22Rv1 (cell line): Measurements from ENCODE around the gene KCTD13.

Source experiments
- H3K27ac ChIP-seq: fragments of 450-650 bp; 2 replicates; pipeline ENCODE4 v1.5.1; 2017
- CTCF ChIP-seq: fragments of 450-650 bp; IDR thresholded peaks from 2 replicates; pipeline ENCODE4 v1.5.1; 2017; ENCODE audit warnings: mild to moderate bottlenecking
- ZFX ChIP-seq: fragments of 450-650 bp; IDR thresholded peaks from 2 replicates; pipeline ENCODE4 v1.6.1; 2017; ENCODE audit warnings: antibody characterized with exemption, borderline replicate concordance

The KCTD13 gene

GRCh38 chr16:29909391-29909790, 16.6 kb downstream of the KCTD13 start:
- H3K27ac ChIP-seq: peak overlapping the region; percentile 23; the same call in 1 of the 2 replicates
- TF ChIP-seq ZFX (no peak), CTCF (no peak)

DNA sequence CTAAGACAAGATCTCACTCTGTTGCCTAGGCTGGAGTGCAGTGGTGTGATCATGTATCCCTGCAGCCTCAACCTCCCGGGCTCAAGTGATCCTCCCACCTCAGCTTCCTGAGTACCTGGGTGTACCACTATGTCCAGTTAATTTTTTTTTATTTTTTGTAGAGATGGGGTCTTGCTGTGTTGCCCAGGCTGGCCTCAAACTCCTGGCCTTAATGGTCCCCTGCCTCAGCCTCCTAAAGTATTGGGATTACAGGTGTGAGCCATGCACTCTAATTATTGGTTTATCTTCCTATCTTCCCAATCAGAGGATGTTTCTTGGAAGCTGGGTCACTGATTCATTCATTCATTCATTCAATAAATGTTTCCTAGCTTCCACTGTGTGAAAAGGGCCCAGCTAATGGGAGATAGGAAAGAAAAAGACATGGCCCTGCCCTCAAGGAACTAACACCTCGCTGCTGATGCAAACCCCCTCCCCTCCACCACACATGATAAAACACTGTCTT, 17.3 kb downstream of the KCTD13 start:
- TF ChIP-seq CTCF: no peak
- TF ChIP-seq ZFX: no peak
- H3K27ac ChIP-seq: peak overlapping the region; percentile 23; the same call in 1 of the 2 replicates

DNA sequence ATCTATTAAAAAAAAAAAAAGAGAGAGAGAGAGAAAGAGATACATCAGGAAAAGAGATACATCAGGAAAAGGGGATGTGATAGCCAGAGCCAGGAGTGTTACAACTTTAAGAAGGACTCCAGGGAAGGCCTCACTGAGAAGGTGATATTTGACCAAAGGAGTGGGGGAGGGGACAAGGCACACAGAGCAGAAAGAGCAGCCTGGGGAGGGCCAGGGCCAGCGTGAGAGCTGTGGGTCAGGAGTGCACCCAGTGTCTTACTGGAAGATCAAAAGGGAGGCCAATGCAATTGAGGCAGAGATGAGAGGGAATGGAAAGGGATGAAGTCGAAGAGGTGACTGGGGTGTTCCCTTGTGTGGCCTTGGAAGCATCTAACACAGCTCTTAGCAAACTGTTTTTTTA, 18.1 kb downstream of the KCTD13 start:
- H3K27ac ChIP-seq: peak overlapping the region; percentile 23; the same call in 1 of the 2 replicates
- TF ChIP-seq ZFX (no peak), CTCF (no peak)

GRCh38 chr16:29906520-29907244, 19.3 kb downstream of the KCTD13 start:
- H3K27ac ChIP-seq: peak overlapping the region; percentile 32; the same call in 1 of the 2 replicates

GRCh38 chr16:29905668-29906067, 20.4 kb downstream of the KCTD13 start:
- no peak overlapping the region for H3K27ac ChIP-seq
- TF ChIP-seq CTCF (no peak), ZFX (no peak)

More at GRCh38 chr16:29906520-29907244, 19.3 kb downstream of the KCTD13 start:
- TF ChIP-seq CTCF (no peak), ZFX (no peak)

GRCh38 chr16:29904947-29905346, 21.1 kb downstream of the KCTD13 start:
- H3K27ac ChIP-seq: no peak overlapping the region
- TF ChIP-seq ZFX (no peak), CTCF (no peak)

DNA sequence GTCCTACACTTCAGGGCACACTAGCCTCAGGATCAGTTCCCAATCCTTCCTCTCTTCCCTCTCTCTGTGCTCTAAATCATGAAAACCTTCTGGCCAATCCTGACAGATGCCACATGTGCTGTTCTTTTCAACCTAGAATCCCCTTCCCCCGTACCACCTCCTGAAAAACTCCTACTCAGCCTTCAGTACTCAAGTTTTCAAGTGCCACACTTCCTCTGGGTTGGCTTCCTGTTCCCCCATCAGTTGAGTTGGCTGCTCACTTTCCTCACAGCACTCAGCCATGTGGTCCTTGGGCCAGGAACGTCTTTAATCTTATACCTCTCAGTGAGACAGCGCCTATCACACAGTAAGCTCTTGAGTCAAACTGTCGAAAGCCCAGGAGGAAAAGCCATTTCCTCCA, 22.4 kb downstream of the KCTD13 start:
- H3K27ac ChIP-seq: peak overlapping the region; percentile 15; the same call in 1 of the 2 replicates

More for the DNA sequence above, 22.4 kb downstream of the KCTD13 start:
- TF ChIP-seq ZFX (no peak), CTCF (no peak)
